ENCODE results near the gene ZSCAN21.

Gene ZSCAN21

GRCh38 chr7:100038326-100038725, 11.2 kb upstream of the ZSCAN21 start:
- Histone ChIP-seq H3K36me3 (peaks cover 35% of the 10 kb centered on the region), H3K9me3 (no peaks in the 10 kb centered on the region; the same call in 1 of the 2 replicates), H3K4me1 (no peaks in the 10 kb centered on the region), H3K27me3 (no peaks in the 10 kb centered on the region), H3K4me3 (ENCODE audit: low read depth, low read length) (no peak overlapping the region)
- no peak for DNase-seq
- no peak for TF ChIP-seq CTCF (IDR thresholded peaks at IDR 0.05; ENCODE audit: low read depth, low read length)

GRCh38 chr7:100040575-100040974, 9.0 kb upstream of the ZSCAN21 start:
- Histone ChIP-seq H3K36me3 (peaks cover 14% of the 10 kb centered on the region), H3K4me3 (ENCODE audit: low read depth, low read length) (no peak overlapping the region), H3K4me1 (no peaks in the 10 kb centered on the region), H3K27me3 (no peaks in the 10 kb centered on the region), H3K9me3 (no peaks in the 10 kb centered on the region; the same call in 1 of the 2 replicates)
- DNase-seq, result no peak
- TF ChIP-seq CTCF (IDR thresholded peaks at IDR 0.05; ENCODE audit: low read depth, low read length), result no peak

GRCh38 chr7:100044718-100045117, 4.9 kb upstream of the ZSCAN21 start:
- no peak for DNase-seq

DNA sequence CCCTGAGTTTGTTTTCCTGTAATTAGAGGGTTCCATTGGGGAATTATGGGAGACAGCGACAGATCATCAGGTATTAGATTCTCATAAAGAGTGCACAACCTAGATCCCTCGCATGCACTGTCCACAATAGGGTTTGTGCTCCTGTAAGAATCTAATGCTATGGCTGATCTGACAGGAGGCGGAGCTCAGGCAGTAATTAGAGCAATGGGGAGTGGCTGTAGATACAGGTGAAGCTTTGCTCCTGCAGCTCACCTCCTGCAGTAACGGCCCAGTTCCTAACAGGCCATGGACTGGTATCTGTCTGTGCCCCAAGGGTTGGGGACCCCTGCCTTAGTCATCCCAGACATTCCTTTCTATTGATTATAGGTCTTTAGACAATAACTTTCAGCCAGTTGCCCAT, 894 bp upstream of the ZSCAN21 start:
- no peak for DNase-seq
- no peaks in the 10 kb centered on the region for H3K4me1 ChIP-seq
- no peaks in the 10 kb centered on the region for H3K9me3 ChIP-seq
- no peak overlapping the region for H3K4me3 ChIP-seq (ENCODE audit: low read depth, low read length)
- no peak for TF ChIP-seq CTCF (IDR thresholded peaks at IDR 0.05; ENCODE audit: low read depth, low read length)
- H3K36me3 ChIP-seq, result no peaks in the 10 kb centered on the region
- no peaks in the 10 kb centered on the region for H3K27me3 ChIP-seq

More at GRCh38 chr7:100044718-100045117, 4.9 kb upstream of the ZSCAN21 start:
- no peaks in the 10 kb centered on the region for H3K4me1 ChIP-seq
- peak; percentile 29; the same call in 1 of the 2 replicates for TF ChIP-seq CTCF (IDR thresholded peaks at IDR 0.05; ENCODE audit: low read depth, low read length)
- no peaks in the 10 kb centered on the region for H3K27me3 ChIP-seq
- H3K36me3 ChIP-seq, result no peaks in the 10 kb centered on the region
- H3K4me3 ChIP-seq (ENCODE audit: low read depth, low read length), result no peak overlapping the region
- no peaks in the 10 kb centered on the region for H3K9me3 ChIP-seq

DNA sequence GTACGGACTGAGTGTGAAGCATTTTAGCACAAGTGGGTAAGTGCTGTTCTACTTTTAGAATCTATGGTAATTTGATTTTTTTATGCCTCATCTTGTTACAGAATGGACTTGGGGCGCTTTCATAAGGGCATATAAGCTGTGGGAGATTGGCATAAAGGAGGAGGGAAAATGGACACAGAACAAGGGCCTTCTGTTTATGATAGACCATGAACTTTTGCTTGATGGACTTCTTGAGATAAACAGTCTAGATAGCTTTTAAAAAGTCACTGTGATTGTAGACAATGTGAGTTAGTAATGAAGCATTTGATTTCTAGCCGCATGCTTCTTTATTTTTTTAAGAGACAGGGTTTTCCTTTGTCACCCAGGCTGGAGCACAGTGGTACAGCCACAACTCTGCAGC, 2.0 kb downstream of the ZSCAN21 start:
- TF ChIP-seq CTCF (IDR thresholded peaks at IDR 0.05; ENCODE audit: low read depth, low read length), result no peak
- H3K27me3 ChIP-seq, result no peaks in the 10 kb centered on the region

DNA sequence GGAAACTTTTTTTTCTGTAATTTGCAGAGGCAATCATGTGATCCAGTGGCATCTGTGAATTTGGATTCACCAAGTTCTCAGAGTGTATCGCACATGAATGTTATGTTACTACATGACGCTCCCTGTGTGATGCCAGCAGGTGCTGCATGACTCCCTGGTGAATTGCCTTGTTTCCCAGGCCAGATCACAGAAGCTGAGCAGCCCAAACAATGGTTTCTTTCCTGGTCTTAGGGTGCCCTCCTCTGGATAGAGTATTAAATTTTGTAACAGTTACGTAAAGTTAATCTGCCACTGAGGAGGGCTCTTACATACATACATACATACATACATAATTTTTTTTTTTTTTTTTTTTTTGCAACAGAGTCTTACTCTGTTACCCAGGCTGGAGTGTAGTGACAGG, 3.6 kb downstream of the ZSCAN21 start:
- DNase-seq, result peak; percentile 61
- Histone ChIP-seq H3K4me3 (ENCODE audit: low read depth, low read length) (no peak overlapping the region), H3K36me3 (peaks cover 19% of the 10 kb centered on the region), H3K9me3 (no peaks in the 10 kb centered on the region), H3K4me1 (no peaks in the 10 kb centered on the region), H3K27me3 (no peaks in the 10 kb centered on the region)
- TF ChIP-seq CTCF (IDR thresholded peaks at IDR 0.05; ENCODE audit: low read depth, low read length), result peak; percentile 40

More for the DNA sequence above, 2.0 kb downstream of the ZSCAN21 start:
- Histone ChIP-seq H3K9me3 (no peaks in the 10 kb centered on the region), H3K4me1 (no peaks in the 10 kb centered on the region), H3K36me3 (peaks cover 3% of the 10 kb centered on the region; the same call in 1 of the 2 replicates), H3K4me3 (ENCODE audit: low read depth, low read length) (no peak overlapping the region)
- no peak for DNase-seq
